RPMI8226 (cell line): ENCODE data around the gene SETD3.

Experiments
- DNase-seq: peaks from one replicate; pipeline ENCODE4 v3.0.0-alpha.2; 2015

The SETD3 gene

GRCh38 chr14:99516871-99517642 is 36.4 kb upstream of the SETD3 start:
- no peak for DNase-seq

DNA sequence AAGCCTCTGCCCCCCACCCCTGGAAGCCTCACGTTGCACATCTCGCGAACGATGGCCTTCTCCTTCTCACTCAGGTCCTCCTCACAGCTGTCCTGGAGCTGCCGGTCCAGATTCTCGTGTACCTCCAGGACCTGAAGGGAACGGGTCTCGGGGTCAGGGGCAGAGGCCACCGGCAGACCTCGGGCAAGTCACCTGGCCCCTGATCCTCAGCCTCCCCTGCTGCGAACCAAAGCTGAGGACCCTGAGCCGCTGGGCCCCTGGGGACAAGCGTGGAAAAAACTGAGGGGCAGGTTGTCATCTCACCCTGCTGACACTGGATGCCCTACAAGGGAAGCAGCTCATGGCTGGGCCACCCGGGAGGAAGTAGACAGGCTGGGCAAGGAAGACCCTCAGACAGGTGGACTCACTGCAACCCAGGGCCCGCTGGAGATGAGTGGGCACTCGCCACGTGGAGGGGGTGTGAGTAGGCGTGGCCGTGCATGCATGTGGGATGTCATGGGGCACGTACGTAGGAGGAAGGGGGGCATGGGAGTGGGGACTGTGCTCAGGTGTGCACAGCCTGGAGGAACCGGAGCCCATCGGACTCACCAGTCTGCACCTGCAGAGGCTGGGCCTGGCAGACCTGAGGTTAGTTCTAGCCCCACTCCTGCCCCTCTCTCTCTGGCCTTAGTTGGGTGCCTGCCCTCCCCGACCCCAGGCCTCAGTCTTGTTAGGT is 35.7 kb upstream of the SETD3 start:
- no peak for DNase-seq

DNA sequence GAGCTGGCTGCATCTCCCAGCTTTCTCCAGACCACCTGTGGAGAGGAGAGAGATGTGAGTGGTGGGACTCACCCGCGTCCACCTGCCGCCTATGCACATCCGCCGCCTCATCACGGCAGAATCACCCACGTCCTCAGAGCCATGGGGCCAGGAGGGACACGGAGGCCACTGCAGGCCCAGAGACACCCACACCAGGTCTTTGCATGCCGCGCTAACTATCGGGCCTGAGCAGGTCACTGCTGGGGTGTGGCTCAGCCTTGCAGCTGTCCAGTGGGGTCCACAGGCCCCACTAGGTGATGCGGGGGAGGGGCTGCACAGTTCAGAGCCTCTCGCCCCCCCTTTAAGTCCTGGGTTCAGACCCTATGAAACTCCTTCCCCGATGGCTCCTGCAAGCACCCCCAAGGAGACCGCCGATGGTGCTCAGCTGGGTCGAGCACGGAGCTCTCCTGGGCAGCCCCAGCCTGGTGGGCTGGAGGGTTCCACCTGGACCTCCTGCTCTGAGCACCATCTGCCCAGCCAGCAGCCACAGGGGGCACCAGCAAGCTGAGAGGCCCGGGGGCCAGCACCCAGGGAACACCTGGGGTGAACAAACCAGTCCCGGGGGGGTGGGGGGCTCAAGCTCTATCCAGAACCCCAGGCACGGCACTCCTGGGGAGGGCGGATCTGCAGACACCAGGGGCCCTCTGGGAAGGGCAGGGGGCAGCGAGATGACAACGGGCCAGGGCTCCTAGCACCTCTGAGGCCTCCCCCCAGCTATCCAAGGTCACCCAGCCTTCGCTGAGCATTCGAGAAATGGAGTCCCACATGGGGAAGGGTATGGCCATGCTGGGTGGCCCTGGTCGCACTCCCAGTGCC is 34.9 kb upstream of the SETD3 start:
- no peak for DNase-seq

DNA sequence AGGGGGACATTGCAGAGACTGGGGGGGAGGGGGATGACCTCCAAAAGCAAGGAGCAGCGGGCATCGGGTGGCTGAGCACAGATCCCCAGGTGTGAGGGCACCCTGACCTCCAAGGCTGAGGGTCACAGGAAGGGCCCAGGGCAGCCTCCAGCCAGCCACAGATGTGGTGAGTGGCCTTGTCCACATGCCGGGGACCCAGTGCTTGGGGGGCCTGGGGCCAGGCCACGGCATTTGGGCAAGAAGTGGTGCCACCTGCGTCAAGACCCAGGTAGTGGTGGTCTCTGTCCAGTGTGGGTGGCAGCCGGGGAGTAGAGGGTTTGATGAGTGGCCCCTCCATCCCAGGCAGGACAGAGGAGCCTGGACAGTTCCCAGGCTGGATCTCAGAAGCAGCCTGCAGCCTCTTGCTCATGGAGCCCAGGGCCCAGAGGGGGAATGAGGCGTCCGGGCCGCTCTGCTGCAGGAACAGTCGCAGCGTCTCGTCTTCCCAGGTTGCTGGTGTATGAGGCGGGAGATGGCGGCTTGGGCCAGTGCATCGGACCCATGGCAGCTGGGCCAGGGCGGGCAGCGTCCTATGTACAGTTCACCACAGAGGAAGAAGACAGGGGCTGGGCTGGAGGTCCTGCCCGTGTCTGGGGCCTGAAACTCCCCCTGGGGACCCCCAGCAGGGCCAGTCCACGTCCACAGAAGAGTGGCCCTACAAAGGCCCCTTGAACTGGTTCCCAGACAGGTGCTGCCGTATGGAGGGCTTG is 34.1 kb upstream of the SETD3 start:
- DNase-seq = no peak

DNA sequence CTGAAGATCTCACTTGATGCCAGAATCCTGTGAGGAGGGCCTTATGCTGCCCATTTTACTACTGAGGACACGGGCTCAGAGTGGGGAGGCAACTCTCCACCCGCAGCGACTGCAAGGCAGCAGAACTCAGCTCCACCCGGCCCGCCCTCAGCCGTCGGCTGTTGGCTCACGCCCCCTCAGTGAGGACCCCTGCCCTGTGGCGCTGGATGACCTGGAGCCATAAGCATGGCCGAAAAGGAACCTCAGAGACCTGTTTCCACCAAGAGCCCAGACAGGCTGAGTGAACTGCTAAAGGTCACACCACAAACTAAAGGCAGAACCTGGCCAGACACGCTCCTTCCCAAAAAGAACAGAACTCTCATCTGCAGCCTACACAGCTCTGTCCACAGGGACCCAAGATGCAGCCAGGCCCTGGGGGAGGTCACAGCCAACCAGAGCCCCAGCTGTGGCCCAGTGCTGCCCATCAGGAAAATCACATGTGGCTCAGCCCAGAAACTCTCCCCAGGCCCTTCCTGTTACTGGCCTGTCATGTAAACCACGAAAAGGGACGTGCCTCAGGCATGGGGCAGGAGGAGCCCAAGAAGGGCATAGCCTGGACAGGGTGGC is 33.4 kb upstream of the SETD3 start:
- DNase-seq = no peak

DNA sequence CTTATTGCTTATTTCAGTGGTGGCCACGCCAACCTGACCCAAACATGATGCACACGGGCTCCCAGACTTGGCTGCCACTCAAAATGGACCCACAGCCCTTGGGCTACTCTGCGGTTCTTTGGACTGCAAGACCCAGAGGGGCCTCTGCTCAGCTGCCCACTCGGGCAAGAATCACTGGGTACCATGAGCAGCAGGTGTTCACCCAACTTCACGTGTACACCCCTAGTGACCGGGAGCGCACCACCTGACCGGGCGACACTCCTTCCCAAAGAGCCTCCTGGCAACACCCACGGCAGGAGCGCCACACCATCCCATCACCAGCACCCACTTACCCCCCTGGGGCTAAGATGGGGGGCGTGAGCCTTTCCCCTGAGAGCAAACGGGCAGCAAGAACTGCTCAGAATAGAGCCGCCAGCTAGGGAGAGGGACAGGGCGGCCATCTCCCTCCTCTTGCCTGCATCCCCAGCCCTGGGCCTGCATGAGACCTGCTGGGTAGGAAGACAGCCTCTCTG is 32.6 kb upstream of the SETD3 start:
- DNase-seq = no peak

DNA sequence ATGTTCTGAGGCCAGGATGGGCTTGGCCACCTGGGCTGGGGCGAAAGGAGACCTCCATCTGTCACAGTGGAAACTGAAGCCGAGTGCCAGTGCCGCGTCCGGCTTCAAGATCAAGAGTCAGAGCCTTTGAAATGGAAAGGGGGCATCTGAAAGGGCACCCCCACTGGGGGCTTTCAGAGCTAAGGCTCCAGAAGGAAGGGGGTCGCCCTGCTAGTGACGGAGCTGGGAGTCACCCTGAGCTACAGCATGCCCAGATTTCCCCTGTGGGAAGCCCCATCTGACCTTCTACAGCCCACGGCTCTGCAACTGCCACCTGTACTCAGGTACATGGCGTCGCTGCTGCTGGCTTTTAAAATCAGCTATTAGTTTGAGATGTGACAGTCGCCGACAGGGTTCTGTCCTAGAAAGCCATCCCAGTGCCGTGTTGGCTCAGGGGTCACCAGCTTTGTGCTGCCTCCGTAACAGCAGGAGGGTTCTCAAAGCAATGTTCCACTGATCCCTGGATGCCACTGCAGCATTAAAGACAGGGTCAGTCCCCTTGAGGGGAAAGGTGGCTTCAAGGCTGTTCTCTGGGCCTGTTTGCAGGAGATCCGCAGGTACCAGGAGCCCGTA is 32.0 kb upstream of the SETD3 start:
- DNase-seq = no peak

- no peak for DNase-seq
Observed at GRCh38 chr14:99512110-99512449, 31.4 kb upstream of the SETD3 start.

DNA sequence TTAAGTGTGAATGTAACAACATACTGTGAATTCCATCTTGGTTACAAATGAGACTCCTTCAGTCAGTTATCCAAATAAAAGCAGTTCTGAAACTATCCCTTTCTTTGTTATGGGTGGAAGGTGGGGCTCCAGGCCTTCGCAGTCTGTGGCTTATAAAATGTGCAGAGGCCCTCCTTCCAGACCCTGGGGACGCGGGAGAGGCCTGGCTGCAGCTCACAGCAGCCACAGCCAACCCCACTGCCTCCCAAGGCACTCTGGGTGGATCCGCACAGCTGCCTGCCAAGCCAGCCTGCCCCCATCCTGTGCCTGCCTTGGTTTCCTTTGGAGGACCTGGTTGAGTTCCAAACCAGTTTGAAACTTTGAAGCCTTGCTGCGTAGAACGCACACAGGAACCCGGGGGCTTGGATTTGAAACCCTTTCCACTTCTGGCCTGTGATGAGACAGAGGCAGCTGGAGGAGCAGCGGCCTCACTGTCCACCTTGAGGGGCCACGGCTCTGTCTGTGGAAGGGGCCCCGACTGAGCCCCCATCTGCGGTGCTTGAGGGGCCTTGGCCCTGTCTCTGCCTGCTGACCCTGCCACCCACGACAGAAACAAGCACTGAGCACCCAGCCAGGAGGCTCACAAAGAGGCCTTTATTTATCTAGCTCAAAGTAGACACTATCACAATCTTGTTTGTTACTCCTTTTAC is 30.9 kb upstream of the SETD3 start:
- no peak for DNase-seq

DNA sequence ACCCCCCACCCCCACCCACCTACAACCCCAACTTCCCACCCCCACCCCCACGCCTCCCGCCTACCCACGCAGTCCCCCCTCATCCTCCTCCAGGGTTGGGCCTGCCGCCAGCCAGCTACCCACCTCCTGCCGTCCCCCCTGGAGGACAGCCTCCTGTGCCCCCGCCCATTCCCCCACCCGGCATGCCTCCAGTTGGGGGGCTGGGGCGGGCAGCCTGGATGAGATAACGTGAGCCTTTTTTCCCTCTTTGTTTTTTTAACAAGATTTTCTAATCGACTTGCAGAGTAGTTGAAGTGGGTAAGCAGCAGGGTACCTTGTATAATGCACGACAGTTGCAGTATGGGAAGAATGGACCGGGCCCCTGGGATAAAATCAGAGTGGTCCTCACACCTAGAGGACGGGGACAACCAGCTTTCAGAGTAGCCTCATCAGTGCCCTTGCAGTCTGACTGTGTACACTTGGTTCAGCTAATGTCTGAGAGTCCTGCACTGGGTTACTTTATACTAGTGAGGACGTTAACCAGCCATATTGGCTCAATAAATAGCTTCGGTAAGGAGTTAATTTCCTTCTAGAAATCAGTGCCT is 30.0 kb upstream of the SETD3 start:
- DNase-seq = no peak

GRCh38 chr14:99509871-99510555 is 29.4 kb upstream of the SETD3 start:
- no peak for DNase-seq

- DNase-seq = peak; percentile 74
Observed at GRCh38 chr14:99508896-99509629, 28.4 kb upstream of the SETD3 start.

DNA sequence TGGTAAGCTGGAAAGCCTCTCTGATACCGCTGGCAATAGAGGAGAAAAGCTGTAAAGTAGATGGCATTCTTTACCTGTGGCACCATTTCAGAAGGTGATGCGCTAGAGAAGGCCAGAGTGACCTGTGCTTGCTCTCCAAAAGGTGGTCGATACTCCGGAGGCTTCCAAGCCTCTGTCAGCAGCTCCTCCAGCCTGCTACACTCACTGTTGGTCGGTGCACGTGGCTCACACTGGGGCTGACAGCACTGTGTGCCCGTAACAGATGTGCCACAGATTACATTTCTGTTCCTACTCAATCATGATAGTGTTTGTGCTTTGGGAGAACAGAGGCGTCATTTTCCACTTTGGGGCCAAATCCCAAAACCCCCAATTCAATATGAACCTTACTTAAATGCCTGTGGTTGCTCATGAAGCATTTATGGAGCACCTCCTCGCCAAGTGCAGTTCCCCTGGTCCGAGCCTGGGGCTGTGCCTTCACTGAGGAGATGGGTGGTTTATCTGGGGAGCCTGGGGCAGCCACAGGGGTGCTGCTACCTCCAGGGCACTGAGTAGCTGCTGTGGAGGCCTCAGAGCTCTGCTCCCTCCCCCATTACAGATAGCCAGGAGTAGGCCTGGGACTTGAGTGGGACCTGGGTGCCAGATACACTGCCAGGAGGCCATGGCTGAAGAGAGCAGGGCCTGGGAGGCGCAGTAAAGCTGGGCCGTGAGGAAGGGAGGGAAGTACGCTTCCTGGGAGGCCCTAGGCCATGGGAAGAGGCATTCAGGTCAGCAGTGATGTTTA is 27.4 kb upstream of the SETD3 start:
- no peak for DNase-seq

DNA sequence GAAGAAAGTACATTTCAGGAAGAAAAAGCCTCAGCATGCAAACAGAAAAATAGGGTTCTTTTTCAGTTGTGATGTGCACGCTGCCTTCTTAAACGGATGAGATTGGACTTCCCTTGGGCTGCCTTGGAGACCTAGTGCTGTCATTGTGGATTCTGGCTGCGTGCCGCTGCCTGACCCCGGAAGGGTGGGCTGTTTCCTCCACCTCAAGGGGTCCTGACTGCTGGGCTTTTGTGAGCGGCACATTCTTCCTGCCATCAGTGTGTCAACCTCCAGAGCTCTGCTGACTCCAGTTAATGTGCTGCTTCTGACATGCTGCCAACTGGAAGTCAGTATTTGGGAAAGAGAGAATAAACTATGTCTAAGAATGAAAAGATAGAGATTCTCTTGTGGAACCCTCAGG is 25.6 kb upstream of the SETD3 start:
- no peak for DNase-seq

GRCh38 chr14:99505089-99505488 is 24.4 kb upstream of the SETD3 start:
- no peak for DNase-seq

- DNase-seq = no peak
Observed at GRCh38 chr14:99503848-99504453, 23.3 kb upstream of the SETD3 start.

DNA sequence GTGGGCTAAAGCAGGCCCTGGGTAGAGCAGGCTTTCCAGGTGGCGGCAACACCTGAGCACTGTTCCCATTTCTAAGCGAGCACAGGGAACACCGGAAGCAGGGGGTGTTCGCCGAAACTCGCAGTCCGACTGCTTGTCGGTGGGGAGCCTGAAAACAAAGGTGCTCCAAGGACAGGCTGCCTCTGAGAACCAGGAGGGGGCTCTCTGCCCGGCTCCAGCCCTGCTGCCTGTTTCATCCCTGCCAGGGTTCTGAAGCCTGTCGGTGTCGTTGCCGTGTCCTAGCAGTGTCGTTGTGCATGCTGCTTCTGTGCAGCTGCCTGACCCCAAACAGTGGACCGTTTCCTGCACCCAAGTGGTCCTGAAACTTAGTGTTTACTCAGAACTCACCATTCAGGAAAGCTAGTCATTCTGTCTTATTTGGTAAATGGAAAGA is 22.3 kb upstream of the SETD3 start:
- no peak for DNase-seq

- DNase-seq = no peak
Observed at GRCh38 chr14:99497894-99498293, 17.2 kb upstream of the SETD3 start.
